Activated CD8-positive, alpha-beta memory T cell treated with anti-CD3 and anti-CD28 coated beads, Interleukin-2, amount 50 U/mL, for 48 hours (primary cell): ENCODE results near the gene RAPGEF4.
"Not testable (repeated sequence)": the region's sequence is repeated elsewhere in the genome, so short reads cannot be mapped to it uniquely, and the experiment has no call there.

Experiments used
- DNase-seq: peaks from one replicate; pipeline ENCODE4 v3.0.0-alpha.2; 2020

The RAPGEF4 gene

DNA sequence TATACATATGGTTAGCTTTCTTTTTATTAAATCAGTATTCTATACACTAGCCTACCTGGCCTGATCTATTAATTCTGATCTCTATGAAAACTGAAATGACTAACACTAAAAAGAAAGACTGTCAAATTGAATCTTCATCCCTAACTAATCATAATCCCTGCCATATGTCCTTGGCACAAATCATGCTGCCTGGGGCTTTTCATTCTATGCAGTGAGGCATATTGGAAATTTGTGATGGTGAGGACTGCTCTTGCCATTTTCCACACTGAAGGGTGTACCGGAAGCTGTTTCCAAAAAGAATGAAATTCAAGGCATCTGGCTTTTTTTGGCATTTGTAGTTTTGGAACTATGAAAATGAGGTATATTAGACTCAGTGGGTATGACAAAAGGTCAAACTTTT, 39.7 kb downstream of the RAPGEF4 start:
- DNase-seq: no peak

DNA sequence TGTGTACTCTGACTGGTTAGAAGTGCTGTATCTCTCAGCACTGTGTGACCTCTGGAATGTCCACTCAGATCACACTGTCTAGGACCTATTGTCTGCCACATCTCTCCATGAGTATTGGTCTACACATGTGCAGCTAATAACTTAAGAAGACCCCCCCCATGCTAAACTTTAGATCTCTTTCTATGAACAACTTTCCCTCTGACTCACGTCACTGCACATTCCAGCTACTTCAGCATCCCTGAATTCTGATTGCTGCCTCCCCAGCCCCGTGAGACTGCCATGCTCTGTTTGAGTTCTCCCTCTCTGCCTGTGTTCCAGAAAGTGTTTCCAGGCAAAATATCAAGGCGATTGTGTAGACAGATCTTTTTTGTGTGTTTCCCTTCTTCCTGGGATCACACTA, 41.8 kb downstream of the RAPGEF4 start:
- no peak for DNase-seq

DNA sequence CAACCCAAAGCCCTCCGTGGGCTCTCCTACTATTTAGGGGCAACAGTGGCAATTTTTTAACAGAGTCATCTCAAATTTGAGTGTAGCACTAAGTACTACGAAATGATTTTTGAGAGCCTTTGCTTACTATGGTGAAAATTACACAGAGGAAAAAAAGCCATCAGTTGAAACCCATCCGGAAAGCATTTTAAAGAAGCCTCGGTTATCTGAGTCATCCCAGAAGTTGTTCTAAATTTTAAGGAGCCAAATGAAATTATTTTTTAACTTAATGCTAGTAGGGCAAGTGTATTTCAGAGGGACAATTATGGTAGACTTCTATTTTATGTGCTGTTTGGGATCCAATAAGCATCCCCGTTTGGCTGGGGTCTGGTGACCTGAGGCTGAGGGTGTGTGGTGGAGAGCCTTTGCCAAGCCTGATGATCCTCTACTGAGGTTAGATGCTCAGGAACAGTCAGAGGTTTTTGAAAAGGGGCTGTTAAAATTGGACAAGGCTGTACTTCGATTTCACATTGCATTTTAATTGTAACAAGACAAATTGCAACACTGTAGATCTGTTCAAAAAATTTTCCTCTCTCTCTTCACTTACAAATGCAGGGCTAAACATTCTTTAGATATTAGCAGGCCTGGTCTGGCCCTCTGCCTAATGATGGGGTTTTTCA, 47.0 kb downstream of the RAPGEF4 start:
- no peak for DNase-seq

DNA sequence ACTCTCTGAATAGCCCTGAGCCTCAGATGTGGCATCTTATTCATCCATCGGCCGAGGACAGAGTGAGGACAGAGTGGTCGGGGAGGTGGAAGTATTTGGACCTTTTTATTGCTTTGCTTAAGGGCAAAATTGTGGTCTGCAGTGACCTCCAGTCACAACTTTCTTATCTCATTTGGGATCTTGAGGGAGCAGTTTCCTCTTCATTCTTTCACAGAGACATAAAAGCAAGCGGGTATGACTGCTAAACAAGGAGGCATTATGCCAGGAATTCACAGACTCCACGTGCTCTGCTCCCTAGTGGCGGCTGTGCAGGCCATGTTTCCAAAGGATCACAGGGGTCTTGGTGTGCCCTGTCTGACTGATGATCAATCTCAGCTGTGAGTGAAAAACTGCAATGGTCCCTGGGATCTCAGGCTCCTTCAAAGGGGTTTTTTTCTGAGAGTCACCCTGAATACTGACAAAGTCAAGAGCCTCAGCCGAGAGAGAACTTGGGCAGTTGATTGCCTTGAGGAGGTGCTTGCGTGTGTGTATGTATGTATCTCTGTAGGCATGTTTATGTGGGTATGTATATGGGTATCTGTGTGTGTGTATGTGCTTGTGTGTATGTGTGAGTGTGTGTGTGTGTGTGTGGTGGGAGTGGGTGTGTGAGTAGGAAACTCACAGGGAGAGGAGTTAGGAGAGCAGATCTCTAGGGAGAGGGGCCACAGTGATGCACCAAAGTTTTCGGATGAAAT, 47.7 kb downstream of the RAPGEF4 start:
- DNase-seq: no peak

DNA sequence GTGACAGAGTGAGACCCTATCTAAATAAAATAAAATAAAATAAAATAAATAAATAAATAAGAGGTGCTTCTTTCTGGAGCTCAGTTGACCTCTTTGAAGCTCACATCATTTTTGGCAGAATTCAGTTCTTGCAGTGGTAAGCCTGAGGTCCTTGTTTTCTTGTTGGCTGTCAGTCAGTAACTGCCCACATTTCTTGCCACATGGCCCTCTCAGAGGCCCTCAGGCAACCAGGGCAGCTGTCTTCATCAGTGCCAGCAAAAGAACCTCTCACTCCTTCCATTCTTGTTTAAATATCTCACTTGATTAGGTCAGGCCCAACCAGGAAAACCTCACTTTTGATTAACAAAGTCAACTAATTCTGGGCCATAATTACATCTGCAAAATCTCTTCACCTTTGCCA, 53.2 kb downstream of the RAPGEF4 start:
- DNase-seq: no peak

DNA sequence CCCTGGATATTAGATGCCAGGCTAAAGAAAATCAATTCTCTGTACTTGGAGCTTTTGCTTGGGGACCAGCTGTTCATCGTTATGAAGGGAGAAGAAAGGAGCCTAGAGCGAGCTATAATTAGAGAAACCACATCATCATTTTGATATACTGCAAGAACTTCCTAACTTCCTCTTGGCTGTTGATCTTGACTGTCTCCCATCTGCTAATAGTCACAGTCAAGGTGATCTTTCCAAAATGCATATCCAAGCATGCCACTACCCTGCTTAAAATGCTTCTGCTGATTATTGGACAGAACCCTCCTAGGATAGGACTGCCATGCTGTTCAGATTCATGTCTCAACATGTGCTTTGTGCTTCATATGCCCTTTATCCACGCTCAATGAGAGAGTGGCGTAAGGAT, 54.8 kb downstream of the RAPGEF4 start:
- DNase-seq: no peak

DNA sequence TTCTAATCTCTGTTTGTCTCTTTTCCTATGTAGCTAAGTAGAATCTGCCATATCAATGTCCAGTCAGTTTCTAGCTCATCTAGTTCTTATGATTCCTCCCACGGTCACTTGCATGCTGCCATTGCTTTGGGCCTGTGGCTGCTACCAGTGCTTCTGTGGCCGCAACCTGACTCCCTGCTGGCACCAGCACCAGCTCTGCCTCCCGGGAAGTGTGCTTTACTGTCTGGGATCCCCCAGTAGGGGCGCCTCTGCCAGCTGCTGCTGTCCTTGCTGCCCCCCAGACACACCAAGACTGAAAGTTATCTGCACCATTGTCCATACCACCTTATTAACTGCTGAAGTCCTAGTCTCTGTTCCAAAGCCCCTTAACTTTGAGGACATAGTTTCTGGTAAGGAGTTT, 56.3 kb downstream of the RAPGEF4 start:
- no peak for DNase-seq

DNA sequence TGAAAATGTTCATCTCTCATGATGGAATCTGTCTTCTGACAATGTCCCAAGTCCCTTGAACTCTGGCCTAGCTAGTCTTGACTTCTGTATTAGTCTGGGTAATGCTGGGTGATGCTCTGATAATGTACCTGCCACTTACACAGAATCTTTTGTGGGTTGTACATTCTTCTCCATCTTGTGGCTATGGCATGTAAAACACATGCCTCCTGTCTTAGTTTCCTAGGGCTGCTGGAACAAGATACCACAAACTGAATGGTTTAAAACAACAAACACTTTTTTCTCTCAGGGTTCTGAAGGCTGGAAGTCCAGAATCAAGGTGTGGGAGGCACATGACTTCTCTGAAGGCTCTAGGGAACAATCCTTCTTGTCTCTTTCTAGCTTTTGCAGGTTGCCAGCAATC, 57.1 kb downstream of the RAPGEF4 start:
- DNase-seq: no peak

DNA sequence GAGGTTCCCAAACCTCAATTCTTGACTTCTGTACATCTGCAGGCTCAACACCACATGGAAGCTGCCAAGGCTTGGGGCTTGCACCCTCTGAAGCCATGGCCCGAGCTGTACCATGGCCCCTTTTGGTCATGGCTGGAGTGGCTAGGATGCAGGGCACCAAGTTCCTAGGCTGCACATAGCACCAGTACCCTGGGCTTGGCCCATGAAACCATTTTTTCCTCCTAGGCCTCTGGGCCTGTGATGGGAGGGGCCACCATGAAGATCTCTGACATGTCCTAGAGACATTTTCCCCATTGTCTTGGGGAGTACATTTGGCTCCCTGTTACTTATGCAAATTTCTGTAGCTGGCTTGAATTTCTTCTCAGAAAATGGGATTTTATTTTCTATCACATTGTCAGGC, 67.7 kb downstream of the RAPGEF4 start:
- not testable (repeated sequence) for DNase-seq

DNA sequence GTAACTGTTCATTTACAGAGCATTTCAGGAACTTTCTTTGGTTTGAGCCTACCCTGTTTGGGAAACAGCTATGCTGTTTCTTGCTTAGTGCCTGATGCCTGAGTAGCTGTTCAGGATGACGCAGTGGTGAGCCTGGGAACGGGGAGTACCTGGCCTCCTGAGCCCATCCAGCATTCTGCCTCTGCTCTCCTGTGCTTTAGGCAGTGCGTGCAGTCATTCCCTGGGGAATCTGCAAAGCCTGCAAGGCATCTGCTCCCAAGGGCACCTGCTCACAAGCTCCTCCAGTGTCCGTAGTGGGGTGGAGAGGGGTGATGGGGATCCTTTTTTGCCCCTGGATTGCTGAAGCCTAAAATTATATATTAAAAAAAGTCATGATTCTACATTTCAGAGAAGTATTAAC, 68.8 kb downstream of the RAPGEF4 start:
- no peak for DNase-seq

DNA sequence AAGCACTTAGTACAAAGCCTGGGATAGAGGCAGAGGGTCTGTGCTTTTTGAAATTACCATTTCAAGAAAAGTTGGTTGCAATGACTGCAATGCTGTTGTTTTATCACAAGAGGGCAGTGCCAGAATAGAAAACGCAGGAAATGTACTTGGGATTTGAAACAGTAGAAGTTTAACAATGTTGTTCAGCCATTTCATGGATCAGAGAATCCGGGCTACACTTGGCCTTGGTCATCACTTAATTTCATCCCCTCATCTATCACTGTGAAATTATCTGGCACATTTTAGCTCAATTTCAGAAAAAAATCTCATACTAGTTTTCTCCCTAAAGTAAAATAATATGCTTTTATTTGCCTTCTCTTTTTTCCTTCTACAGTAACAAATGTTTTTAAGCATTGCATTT, 70.8 kb downstream of the RAPGEF4 start:
- DNase-seq: no peak

DNA sequence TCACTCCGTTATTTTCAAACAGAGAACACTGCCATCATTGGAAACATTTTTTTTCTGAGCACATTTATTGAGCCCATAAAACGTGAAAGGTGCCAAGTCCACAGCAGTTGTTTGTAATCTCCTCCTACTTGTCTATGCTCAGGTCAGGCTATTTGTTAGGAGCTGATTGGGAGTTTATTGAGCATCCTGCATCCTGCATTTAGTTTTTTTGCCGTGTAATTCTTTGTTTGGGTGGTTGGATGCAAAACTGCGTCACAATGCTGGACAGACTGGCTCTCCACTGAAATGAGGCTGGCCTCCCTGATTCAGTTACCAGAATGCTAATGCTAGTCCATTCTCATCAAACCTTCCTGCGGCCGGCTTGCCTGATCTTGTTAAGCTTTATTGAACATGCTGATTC, 71.4 kb downstream of the RAPGEF4 start:
- no peak for DNase-seq

DNA sequence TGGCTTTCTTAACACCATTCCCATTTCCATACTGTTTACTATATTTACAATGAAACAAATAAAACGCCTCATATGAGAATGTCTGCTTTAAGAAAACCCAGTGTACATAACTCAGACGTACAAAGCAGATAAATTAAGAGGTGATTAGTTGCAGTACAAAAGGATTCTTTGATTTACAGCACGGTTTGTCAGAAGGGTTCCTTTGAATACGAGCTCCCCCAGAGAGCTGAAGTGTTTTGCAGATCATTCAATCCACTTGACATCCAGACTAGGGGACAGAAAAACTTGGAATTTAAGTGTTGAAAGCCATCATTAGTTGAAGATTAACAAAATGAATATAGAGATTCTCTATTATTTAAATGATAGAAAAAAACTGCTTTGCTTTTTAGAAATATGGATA, 72.5 kb downstream of the RAPGEF4 start:
- DNase-seq: no peak

DNA sequence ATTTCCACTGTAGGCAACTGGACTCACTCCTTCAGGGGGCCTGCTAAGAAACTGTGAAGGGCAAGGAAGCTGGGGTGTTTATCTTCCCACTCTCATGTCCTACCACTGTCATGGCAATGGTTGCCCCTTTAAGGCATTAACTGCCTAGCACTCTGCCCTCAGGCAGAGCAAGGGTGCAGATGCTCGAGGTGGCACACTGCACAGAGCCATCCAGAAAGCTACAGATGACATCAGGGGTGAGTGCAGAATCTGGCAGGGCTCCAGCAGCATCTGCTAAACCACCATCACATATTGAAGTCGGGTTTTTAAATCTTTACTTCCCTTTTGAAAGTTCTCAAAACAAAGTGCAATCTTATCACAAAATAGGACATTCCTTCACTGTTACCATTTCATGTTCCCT, 75.4 kb downstream of the RAPGEF4 start:
- DNase-seq: no peak

DNA sequence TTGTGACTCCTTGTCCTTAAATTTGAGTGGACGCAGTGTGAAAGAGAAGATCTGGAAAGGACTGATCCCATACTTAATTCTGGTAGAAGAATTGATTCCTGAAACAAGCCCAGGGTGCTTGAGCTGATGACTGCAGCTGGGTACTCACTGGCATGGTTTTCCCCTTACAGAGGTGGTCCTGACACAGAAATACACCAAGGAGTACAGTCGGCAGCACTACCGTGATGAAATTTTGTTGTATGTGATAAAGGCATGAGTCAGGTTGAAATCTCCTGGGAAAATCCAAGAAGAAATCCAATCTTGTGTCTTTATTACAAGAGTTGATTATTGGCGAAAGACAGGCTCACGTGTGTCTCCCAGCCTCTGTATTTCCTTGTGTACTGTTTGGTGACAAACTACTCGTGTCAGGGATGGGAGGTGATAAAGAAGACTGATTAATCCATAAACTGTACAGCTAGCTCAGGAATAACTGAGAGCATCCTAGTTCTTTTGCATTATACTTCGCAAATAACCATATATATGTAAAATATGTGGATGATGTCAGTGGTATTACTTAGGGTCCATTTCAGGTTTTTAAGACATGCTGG, 76.6 kb downstream of the RAPGEF4 start:
- DNase-seq: no peak

DNA sequence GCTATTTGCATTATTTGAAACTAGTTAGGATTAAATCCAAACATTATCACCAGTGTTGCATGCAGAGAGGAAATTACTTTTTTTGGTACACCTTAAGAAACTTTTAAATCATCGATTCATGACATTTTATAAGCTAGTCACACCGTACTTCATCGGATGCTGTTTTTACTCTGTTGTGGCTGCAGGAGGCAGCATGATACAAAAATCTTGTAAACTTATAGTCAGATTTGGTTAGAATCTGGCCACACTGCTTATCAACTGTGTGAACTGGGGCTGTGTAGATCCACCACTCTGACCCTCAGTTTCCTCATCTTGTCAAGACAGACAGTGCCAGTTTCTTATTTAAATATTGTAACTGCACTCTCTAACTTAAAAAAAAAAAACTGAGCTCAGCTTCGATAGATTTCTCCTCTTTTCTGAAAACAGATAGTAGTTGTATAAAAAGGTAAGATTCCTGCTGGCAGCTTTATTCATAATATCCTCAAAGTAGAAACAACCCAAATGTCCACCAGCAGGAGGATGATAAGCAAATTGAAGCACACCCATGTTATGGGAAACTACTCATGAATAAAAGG, 77.8 kb downstream of the RAPGEF4 start:
- DNase-seq: no peak

DNA sequence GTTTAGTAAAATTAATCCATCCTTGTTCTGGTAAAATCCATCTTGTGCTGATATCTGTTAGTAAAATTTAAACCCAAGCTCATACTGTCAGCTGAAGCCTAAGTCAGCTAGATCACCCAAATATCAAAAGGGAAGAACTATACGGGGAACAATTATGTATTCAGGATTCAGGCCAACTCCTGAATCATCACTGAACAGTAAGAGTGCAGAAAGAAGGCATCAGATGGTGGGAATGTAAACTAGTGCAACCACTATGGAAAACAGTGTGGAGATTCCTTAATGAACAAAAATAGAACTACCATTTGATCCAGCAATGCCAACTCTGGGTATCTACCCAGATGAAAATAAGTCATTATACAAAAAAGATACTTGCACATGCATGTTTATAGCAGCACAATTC, 81.8 kb downstream of the RAPGEF4 start:
- DNase-seq: no peak

DNA sequence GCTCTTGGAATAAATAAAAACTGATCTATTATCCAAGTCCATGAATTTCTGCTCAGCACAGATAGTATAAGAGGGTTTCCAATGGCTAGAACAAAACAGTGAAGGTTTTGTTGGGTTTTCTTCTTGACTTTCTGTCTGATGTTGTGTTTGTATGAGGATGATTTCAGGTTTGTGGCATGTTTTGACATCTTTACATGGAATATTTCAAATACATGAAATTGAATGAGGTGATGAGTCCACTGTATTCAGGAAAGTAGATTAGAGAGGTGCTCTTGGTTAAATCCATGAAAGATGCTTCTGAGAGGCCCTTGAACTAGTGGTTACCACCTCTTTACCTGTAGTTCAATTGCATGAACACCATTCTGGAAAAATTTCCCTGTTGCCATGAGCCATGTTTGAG, 84.3 kb downstream of the RAPGEF4 start:
- DNase-seq: no peak

DNA sequence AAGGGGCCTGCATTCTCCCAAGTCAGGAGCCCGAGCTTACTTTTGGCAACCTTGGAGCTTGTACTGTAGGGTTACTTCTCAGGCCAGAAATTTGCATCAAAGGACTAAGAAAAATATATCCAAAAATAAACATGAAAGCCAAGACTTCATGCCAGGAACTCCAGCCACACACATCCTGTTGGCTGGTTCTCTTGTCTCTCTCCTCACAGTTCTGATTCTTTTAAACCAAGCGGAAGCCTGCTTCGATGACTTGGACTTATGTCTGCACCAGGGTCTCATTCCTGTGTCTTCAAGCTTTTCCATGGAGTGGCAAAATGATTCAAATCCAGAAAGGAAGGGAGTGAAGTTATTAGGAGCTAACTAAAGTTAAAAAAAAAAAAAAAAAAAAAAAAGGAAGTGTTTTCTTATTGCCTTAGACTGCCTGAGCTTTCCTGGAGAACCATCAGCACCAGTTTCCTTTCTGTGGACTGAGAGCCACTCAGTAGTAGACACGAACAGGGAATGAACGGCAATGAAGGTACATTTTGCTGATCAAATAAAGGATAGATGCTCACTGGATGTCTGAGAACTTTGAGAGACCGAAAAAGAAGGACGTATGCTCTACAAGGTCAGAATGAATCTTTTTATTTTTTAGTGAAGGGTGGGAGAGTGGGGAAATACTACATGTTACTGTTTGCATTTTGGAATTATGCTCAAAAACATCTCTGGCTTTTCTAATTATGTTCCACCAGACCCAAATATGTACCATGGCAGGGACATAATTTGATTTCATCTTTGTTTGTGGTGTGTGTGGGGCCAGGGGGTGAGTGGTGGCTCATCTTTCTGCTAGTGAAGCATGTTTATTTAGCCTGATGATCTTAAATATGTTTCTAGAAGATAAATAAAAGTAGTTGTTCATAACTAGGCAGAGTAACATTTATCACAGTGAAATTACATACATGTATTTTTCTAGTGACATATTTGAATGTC, 86.0 kb downstream of the RAPGEF4 start:
- DNase-seq: no peak

DNA sequence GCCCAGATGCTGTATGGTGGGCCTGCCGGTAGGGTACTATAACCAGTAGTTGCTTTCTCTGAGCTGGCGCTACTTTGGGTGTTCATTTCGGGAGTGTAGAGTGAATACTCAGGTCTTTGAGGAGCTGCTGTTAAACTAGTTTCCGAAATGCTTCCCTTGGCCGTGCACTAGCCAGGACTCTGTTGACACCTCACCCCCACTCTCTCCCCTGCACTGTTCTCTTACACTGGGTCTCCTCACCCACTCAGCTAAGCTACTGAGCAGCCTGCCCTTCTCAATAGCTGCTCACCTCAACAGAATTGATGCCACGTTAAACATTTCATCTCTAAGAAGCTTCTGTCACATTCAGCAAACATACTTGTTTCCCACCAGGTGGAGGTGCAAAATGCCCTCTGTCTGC, 86.9 kb downstream of the RAPGEF4 start:
- no peak for DNase-seq

DNA sequence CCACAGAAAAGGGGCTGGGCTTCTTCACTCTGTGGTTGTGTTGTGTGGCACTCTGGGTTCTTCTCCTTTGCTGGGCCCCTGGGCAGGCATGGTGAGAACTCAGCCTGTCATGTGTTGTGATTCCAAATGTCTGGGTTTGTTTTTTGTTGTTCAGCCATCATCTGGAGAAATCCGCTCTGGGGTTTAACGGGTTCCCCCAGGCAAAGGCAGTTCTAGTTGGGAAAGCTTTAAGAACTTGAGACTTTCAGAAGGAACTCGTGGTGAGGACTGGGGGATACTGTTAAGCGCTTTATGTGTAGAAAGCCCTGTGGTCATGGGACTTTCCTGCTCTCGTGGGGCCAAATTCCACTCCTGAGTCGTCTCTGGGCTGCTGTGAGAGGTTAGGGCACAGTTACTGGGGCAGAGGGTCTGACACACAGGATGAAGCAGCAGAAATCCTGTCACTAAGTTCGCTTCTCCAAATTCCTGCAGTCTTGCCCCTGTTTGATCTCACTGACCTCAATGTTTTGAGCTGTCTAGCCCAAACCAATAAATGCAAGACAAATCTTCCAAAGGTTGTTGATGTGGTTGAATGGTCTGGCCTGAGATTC, 87.7 kb downstream of the RAPGEF4 start:
- DNase-seq: no peak

DNA sequence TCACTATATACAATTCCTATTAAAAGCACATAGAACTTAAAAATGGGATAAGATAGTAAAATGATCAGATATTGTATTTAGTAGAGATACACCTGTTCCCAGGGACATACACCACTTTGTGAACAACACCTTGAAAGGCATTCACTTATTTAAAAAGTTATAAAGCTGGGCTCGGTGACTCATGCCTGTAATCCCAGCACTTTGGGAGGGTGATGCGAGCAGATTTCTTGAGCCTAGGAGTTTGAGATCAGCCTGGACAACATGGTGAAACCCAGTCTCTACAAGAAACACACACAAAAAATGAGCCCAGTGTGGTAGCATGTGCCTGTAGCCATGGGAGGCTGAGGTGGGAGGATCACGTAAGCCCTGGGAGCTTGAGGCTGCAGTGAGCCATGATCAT, 90.9 kb downstream of the RAPGEF4 start:
- no peak for DNase-seq

DNA sequence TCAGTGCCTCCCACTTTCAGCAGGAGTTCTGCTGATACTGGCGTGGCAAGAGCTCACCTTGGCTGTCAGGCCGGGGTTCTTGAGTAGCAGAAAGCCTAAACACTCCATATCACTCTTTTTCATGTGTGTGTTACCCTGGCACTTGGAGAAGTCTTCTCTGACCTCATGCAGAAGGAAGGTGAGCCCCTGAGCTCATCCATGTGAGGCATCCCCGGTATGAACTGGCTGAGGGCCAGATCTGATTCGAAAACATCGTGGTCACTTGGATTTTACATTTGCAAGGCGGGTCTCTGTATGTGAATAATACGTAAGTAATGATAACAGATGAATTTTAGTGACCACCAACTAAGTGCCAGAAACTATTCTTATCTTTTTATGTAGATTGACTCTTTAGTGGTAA, 93.6 kb downstream of the RAPGEF4 start:
- no peak for DNase-seq
